HEK293 (cell line): ENCODE measurements around the gene STC2.

ENCODE experiments used
- HOXC10 ChIP-seq: sonication (generic); formaldehyde crosslinking; IDR thresholded peaks from 2 replicates; pipeline ENCODE4 v1.8.1; 2023; ENCODE audit warnings: mild to moderate bottlenecking, missing genetic modification reagents
- IKZF3 ChIP-seq: fragments of 450-650 bp; IDR thresholded peaks from 2 replicates; pipeline ENCODE4 v1.5.0; 2018; ENCODE audit warnings: missing biosample characterization, mild to moderate bottlenecking, missing genetic modification characterization, moderate library complexity
- KLF10 ChIP-seq: fragments of 450-650 bp; IDR thresholded peaks from 2 replicates; pipeline ENCODE4 v1.5.1; 2018; ENCODE audit warnings: missing biosample characterization, mild to moderate bottlenecking, missing genetic modification characterization
- MYNN ChIP-seq: fragments of 450-650 bp; formaldehyde crosslinking; IDR thresholded peaks from 2 replicates; pipeline ENCODE4 v1.5.1; 2016; ENCODE audit warnings: missing biosample characterization, missing genetic modification characterization, borderline replicate concordance
- SCRT1 ChIP-seq: fragments of 450-650 bp; formaldehyde crosslinking; IDR thresholded peaks from 2 replicates; pipeline ENCODE4 v1.5.1; 2016; ENCODE audit warnings: missing biosample characterization, missing genetic modification characterization, borderline replicate concordance
- SP2 ChIP-seq: fragments of 450-650 bp; formaldehyde crosslinking; IDR thresholded peaks from 2 replicates; pipeline ENCODE4 v1.5.1; 2016; ENCODE audit warnings: missing biosample characterization, missing genetic modification characterization
- WT1 ChIP-seq: fragments of 450-650 bp; formaldehyde crosslinking; IDR thresholded peaks from 2 replicates; pipeline ENCODE4 v1.5.1; 2016; ENCODE audit warnings: missing biosample characterization, missing genetic modification characterization
- YY1 ChIP-seq: fragments of 450-650 bp; formaldehyde crosslinking; IDR thresholded peaks from 2 replicates; pipeline ENCODE4 v1.5.1; 2018; ENCODE audit warnings: missing biosample characterization, missing genetic modification characterization
- ZFP3 ChIP-seq: fragments of 450-650 bp; formaldehyde crosslinking; IDR thresholded peaks from 2 replicates; pipeline ENCODE4 v1.5.1; 2016; ENCODE audit warnings: low read depth, missing biosample characterization, missing genetic modification characterization
- ZNF133 ChIP-seq: fragments of 450-650 bp; formaldehyde crosslinking; IDR thresholded peaks from 2 replicates; pipeline ENCODE4 v1.5.1; 2016; ENCODE audit warnings: missing biosample characterization, missing genetic modification characterization
- ZNF16 ChIP-seq: fragments of 450-650 bp; formaldehyde crosslinking; IDR thresholded peaks from 2 replicates; pipeline ENCODE4 v1.5.1; 2016; ENCODE audit warnings: low read depth, missing biosample characterization, missing genetic modification characterization
- ZNF202 ChIP-seq: fragments of 450-650 bp; formaldehyde crosslinking; IDR thresholded peaks from 2 replicates; pipeline ENCODE4 v1.5.1; 2016; ENCODE audit warnings: missing biosample characterization, missing genetic modification characterization, borderline replicate concordance
- ZNF223 ChIP-seq: fragments of 450-650 bp; formaldehyde crosslinking; IDR thresholded peaks from 2 replicates; pipeline ENCODE4 v1.5.1; 2016; ENCODE audit warnings: missing biosample characterization, missing genetic modification characterization
- ZNF23 ChIP-seq: fragments of 450-650 bp; formaldehyde crosslinking; IDR thresholded peaks from 2 replicates; pipeline ENCODE4 v1.5.1; 2016; ENCODE audit warnings: missing biosample characterization, missing genetic modification characterization, borderline replicate concordance
- ZNF24 ChIP-seq: fragments of 450-650 bp; formaldehyde crosslinking; IDR thresholded peaks from 2 replicates; pipeline ENCODE4 v1.5.1; 2016; ENCODE audit warnings: missing biosample characterization, missing genetic modification characterization
- ZNF341 ChIP-seq: fragments of 450-650 bp; formaldehyde crosslinking; IDR thresholded peaks from 2 replicates; pipeline ENCODE4; 2016; ENCODE audit warnings: low read depth, missing biosample characterization, missing genetic modification characterization
- ZNF354C ChIP-seq: fragments of 450-650 bp; formaldehyde crosslinking; IDR thresholded peaks from 2 replicates; pipeline ENCODE4 v1.5.1; 2016; ENCODE audit warnings: missing biosample characterization, missing genetic modification characterization, low read depth, borderline replicate concordance
- ZNF366 ChIP-seq: fragments of 450-650 bp; formaldehyde crosslinking; conservative IDR thresholded peaks from 2 replicates; pipeline ENCODE4 v1.5.1; 2016; ENCODE audit warnings: missing biosample characterization, missing genetic modification characterization
- ZNF426 ChIP-seq: fragments of 450-650 bp; formaldehyde crosslinking; IDR thresholded peaks from 2 replicates; pipeline ENCODE4 v1.5.1; 2017; ENCODE audit warnings: missing biosample characterization, missing genetic modification characterization, mild to moderate bottlenecking, inconsistent platforms, moderate library complexity
- ZNF433 ChIP-seq: fragments of 450-650 bp; formaldehyde crosslinking; IDR thresholded peaks from 2 replicates; pipeline ENCODE4 v1.5.1; 2016; ENCODE audit warnings: missing biosample characterization, missing genetic modification characterization, low read depth
- ZNF501 ChIP-seq: fragments of 450-650 bp; formaldehyde crosslinking; IDR thresholded peaks from 2 replicates; pipeline ENCODE4 v1.5.1; 2016; ENCODE audit warnings: missing biosample characterization, missing genetic modification characterization
- ZNF560 ChIP-seq: fragments of 450-650 bp; formaldehyde crosslinking; IDR thresholded peaks from 2 replicates; pipeline ENCODE4 v1.5.1; 2017; ENCODE audit warnings: missing biosample characterization, missing genetic modification characterization, borderline replicate concordance
- ZNF596 ChIP-seq: fragments of 450-650 bp; IDR thresholded peaks from 2 replicates; pipeline ENCODE4 v1.5.0; 2018; ENCODE audit warnings: missing biosample characterization, mild to moderate bottlenecking, missing genetic modification characterization, moderate library complexity
- ZNF621 ChIP-seq: fragments of 450-650 bp; formaldehyde crosslinking; IDR thresholded peaks from 2 replicates; pipeline ENCODE4 v1.5.1; 2017; ENCODE audit warnings: missing biosample characterization, missing genetic modification characterization
- ZNF629 ChIP-seq: fragments of 450-650 bp; formaldehyde crosslinking; IDR thresholded peaks from 2 replicates; pipeline ENCODE4 v1.5.1; 2017; ENCODE audit warnings: missing biosample characterization, missing genetic modification characterization
- ZNF660 ChIP-seq: fragments of 450-650 bp; IDR thresholded peaks from 2 replicates; pipeline ENCODE4 v1.5.1; 2018; ENCODE audit warnings: missing biosample characterization, mild to moderate bottlenecking, missing genetic modification characterization
- ZNF664 ChIP-seq: fragments of 450-650 bp; formaldehyde crosslinking; IDR thresholded peaks from 2 replicates; pipeline ENCODE4 v1.5.1; 2016; ENCODE audit warnings: missing biosample characterization, missing genetic modification characterization
- ZNF777 ChIP-seq: fragments of 450-650 bp; formaldehyde crosslinking; IDR thresholded peaks from 2 replicates; pipeline ENCODE4 v1.5.1; 2017; ENCODE audit warnings: missing biosample characterization, missing genetic modification characterization, borderline replicate concordance
- ZNF791 ChIP-seq: fragments of 450-650 bp; formaldehyde crosslinking; IDR thresholded peaks from 2 replicates; pipeline ENCODE4 v1.5.1; 2016; ENCODE audit warnings: missing biosample characterization, missing genetic modification characterization
- ZSCAN16 ChIP-seq: fragments of 450-650 bp; formaldehyde crosslinking; IDR thresholded peaks from 2 replicates; pipeline ENCODE4 v1.5.1; 2016; ENCODE audit warnings: missing biosample characterization, missing genetic modification characterization
- ZSCAN30 ChIP-seq: fragments of 450-650 bp; IDR thresholded peaks from 2 replicates; pipeline ENCODE4 v1.5.1; 2018; ENCODE audit warnings: missing biosample characterization, mild to moderate bottlenecking, missing genetic modification characterization, moderate library complexity
- ZXDB ChIP-seq: fragments of 450-650 bp; formaldehyde crosslinking; IDR thresholded peaks from 2 replicates; pipeline ENCODE4 v1.5.1; 2016; ENCODE audit warnings: missing biosample characterization, missing genetic modification characterization
- TF ChIP-seq, protein P1 (sequence below): fragments of 450-650 bp; formaldehyde crosslinking; IDR thresholded peaks from 2 replicates; pipeline ENCODE4 v1.5.1; 2017; ENCODE audit warnings: missing biosample characterization, missing genetic modification characterization
- TF ChIP-seq, protein P2 (sequence below): IDR thresholded peaks from 2 replicates; pipeline ENCODE4 v1.6.1; 2011; ENCODE audit warnings: mild to moderate bottlenecking, low read depth, low read length, borderline replicate concordance
- TF ChIP-seq, protein P3 (sequence below): fragments of 450-650 bp; formaldehyde crosslinking; optimal IDR thresholded peaks from 2 replicates; pipeline ENCODE3; 2016; ENCODE audit warnings: missing biosample characterization, mild to moderate bottlenecking, missing genetic modification characterization
- TF ChIP-seq, protein P4 (sequence below): fragments of 450-650 bp; formaldehyde crosslinking; IDR thresholded peaks from 2 replicates; pipeline ENCODE4 v1.5.1; 2016; ENCODE audit warnings: missing biosample characterization, missing genetic modification characterization

The STC2 gene

DNA sequence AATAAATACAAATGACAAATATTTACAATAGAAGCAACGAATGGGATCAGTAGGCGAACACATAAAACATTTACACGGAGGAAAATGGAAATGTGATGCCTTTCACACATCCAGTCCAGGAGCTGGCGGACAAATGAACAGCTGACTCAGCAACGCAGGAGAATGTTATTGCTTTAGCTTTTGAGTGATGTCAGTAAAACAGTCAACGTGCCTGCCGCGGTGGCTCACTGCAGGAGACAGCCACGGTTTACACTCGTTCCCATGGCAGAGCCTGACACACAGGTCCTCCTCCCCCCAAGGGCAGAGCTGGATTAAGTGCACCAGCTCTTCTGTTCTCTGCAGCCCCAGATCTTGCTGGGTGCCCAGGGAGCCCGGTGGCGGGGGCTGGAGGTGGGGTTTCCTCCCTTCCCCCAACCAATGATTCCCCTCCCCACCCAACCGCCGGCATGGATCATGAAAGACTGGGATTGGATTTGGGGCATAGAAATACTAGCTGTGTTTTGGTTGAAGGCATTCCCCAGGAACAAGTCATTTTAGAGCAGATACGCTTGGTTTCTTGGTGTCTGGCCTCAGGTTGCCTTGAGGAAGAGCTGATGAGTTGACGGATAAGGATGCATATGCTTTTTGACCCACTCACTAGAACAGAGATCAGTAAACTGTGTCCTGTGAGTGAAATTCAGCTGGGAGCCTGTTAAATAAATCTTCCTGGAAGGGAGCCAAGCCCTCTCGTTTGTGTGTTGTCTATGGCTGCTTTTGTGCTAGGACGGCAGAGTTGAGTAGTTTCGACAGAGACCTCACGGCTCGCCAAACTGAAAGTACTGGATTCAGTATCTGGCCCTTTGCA is 12.5 kb downstream of the STC2 start (continued):
- TF ChIP-seq ZNF426: no peak
- TF ChIP-seq HOXC10: no peak
- no peak for TF ChIP-seq ZNF560 (tag by site-specific recombination)
- peak; percentile 81 for TF ChIP-seq ZXDB
- TF ChIP-seq ZNF202 (tag by site-specific recombination): no peak
- TF ChIP-seq ZNF16 (tag by site-specific recombination): no peak
- no peak for TF ChIP-seq ZNF354C (tag by site-specific recombination)
- 0 out of 2 replicates have a peak, but pooled peaks have one; percentile 24 for TF ChIP-seq YY1 (tag by site-specific recombination)
- TF ChIP-seq ZNF433 (tag by site-specific recombination): no peak
- peak; percentile 61; the same call in 1 of the 2 replicates for TF ChIP-seq ZNF501 (tag by site-specific recombination)
- no peak for TF ChIP-seq ZNF133 (tag by site-specific recombination)
- no peak for TF ChIP-seq ZNF791
- TF ChIP-seq, protein P1, sequence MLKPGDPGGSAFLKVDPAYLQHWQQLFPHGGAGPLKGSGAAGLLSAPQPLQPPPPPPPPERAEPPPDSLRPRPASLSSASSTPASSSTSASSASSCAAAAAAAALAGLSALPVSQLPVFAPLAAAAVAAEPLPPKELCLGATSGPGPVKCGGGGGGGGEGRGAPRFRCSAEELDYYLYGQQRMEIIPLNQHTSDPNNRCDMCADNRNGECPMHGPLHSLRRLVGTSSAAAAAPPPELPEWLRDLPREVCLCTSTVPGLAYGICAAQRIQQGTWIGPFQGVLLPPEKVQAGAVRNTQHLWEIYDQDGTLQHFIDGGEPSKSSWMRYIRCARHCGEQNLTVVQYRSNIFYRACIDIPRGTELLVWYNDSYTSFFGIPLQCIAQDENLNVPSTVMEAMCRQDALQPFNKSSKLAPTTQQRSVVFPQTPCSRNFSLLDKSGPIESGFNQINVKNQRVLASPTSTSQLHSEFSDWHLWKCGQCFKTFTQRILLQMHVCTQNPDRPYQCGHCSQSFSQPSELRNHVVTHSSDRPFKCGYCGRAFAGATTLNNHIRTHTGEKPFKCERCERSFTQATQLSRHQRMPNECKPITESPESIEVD (tag by site-specific recombination): peak; percentile 16; the same call in 1 of the 2 replicates
- 0 out of 2 replicates have a peak, but pooled peaks have one; percentile 26 for TF ChIP-seq ZNF223 (tag by site-specific recombination)
- peak; percentile 94 for TF ChIP-seq ZSCAN30 (tag by site-specific recombination)
- 0 out of 2 replicates have a peak, but pooled peaks have one; percentile 5 for TF ChIP-seq ZFP3 (tag by site-specific recombination)
- no peak for TF ChIP-seq ZNF23 (tag by site-specific recombination)
- TF ChIP-seq, protein P2, sequence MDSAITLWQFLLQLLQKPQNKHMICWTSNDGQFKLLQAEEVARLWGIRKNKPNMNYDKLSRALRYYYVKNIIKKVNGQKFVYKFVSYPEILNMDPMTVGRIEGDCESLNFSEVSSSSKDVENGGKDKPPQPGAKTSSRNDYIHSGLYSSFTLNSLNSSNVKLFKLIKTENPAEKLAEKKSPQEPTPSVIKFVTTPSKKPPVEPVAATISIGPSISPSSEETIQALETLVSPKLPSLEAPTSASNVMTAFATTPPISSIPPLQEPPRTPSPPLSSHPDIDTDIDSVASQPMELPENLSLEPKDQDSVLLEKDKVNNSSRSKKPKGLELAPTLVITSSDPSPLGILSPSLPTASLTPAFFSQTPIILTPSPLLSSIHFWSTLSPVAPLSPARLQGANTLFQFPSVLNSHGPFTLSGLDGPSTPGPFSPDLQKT: no peak
- TF ChIP-seq SP2 (tag by site-specific recombination): 0 out of 2 replicates have a peak, but pooled peaks have one; percentile 21
- peak; percentile 100 for TF ChIP-seq ZSCAN16 (tag by site-specific recombination)
- TF ChIP-seq ZNF629 (tag by site-specific recombination): peak; percentile 90
- peak; percentile 75 for TF ChIP-seq IKZF3
- no peak for TF ChIP-seq ZNF621 (tag by site-specific recombination)
- TF ChIP-seq MYNN (tag by site-specific recombination): no peak
- TF ChIP-seq, protein P3, sequence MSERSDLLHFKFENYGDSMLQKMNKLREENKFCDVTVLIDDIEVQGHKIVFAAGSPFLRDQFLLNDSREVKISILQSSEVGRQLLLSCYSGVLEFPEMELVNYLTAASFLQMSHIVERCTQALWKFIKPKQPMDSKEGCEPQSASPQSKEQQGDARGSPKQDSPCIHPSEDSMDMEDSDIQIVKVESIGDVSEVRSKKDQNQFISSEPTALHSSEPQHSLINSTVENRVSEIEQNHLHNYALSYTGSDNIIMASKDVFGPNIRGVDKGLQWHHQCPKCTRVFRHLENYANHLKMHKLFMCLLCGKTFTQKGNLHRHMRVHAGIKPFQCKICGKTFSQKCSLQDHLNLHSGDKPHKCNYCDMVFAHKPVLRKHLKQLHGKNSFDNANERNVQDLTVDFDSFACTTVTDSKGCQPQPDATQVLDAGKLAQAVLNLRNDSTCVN (tag by site-specific recombination): peak; percentile 19
- peak; percentile 47; the same call in 1 of the 2 replicates for TF ChIP-seq ZNF24 (tag by site-specific recombination)
- no peak for TF ChIP-seq ZNF596 (tag by site-specific recombination)
- TF ChIP-seq ZNF777: no peak
- peak; percentile 71 for TF ChIP-seq ZNF660 (tag by site-specific recombination)
- TF ChIP-seq SCRT1 (tag by site-specific recombination): peak; percentile 11; the same call in 1 of the 2 replicates
- TF ChIP-seq ZNF366: peak; percentile 27; the same call in 1 of the 2 replicates
- TF ChIP-seq, protein P4, sequence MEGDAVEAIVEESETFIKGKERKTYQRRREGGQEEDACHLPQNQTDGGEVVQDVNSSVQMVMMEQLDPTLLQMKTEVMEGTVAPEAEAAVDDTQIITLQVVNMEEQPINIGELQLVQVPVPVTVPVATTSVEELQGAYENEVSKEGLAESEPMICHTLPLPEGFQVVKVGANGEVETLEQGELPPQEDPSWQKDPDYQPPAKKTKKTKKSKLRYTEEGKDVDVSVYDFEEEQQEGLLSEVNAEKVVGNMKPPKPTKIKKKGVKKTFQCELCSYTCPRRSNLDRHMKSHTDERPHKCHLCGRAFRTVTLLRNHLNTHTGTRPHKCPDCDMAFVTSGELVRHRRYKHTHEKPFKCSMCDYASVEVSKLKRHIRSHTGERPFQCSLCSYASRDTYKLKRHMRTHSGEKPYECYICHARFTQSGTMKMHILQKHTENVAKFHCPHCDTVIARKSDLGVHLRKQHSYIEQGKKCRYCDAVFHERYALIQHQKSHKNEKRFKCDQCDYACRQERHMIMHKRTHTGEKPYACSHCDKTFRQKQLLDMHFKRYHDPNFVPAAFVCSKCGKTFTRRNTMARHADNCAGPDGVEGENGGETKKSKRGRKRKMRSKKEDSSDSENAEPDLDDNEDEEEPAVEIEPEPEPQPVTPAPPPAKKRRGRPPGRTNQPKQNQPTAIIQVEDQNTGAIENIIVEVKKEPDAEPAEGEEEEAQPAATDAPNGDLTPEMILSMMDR (tag by site-specific recombination): no peak
- TF ChIP-seq KLF10 (tag by site-specific recombination): peak; percentile 66
- peak; percentile 37; the same call in 1 of the 2 replicates for TF ChIP-seq WT1 (tag by site-specific recombination)
- TF ChIP-seq ZNF341 (tag by site-specific recombination): peak; percentile 97
- TF ChIP-seq ZNF664 (tag by site-specific recombination): peak; percentile 96
